Esophagus muscularis mucosa (tissue), 4 donors: Measurements from ENCODE around the gene GNG2. TPM values are rescaled to one million over a fixed set of nuclear protein-coding genes. Genes with fewer than 3 reads are reported as not detected.

Experiments
- DNase-seq: peaks from one replicate; pipeline ENCODE4 v3.0.0-alpha.2; 2017; ENCODE audit errors: extremely low spot score
- H3K27ac ChIP-seq, 4 donors: fragments of 200-600 bp; sonication (generic); replicated peaks in 1 of 4; 1 replicate in 3 of 4; 2 replicates in 1 of 4; pipeline ENCODE4 v1.5.1; 2016 to 2019; ENCODE audit warnings: mild to moderate bottlenecking in 1 of 4
- H3K27me3 ChIP-seq, 4 donors: fragments of 200-600 bp; sonication (generic); one replicate each; pipeline versions ENCODE4 v1.5.1 to v1.6.0; 2016 to 2019
- H3K36me3 ChIP-seq, 4 donors: fragments of 200-600 bp; sonication (generic); one replicate each; pipeline ENCODE4 v1.5.1; 2016 to 2019
- H3K4me1 ChIP-seq, 4 donors: fragments of 200-600 bp; sonication (generic); one replicate each; pipeline ENCODE4 v1.5.1; 2016 to 2019
- H3K4me3 ChIP-seq, 4 donors: fragments of 200-600 bp; sonication (generic); 1 replicate in 2 of 4; 2 replicates in 2 of 4; pipeline ENCODE4 v1.5.1; 2016 to 2019; ENCODE audit warnings: mild to moderate bottlenecking in 4 of 4, moderate library complexity in 1 of 4
- H3K9me3 ChIP-seq, 4 donors: fragments of 200-600 bp; sonication (generic); 1 replicate in 3 of 4; 2 replicates in 1 of 4; pipeline ENCODE4 v1.5.1; 2016 to 2019
- CTCF ChIP-seq, 3 experiments: fragments of 200-600 bp in 2 of 3; fragments of 450-650 bp in 1 of 3; sonication (generic) in 2 of 3; IDR thresholded peaks; one replicate each; pipeline ENCODE4 v1.5.1; 2017 to 2019; ENCODE audit warnings: antibody characterized with exemption in 3 of 3, mild to moderate bottlenecking in 2 of 3, moderate library complexity in 1 of 3
- EP300 ChIP-seq: sonication (generic); formaldehyde crosslinking; IDR thresholded peaks from one replicate; pipeline ENCODE4 v1.6.1; 2017; ENCODE audit warnings: antibody characterized with exemption
- POLR2A ChIP-seq: fragments of 450-650 bp; IDR thresholded peaks from one replicate; pipeline ENCODE4 v1.6.1; 2017; ENCODE audit warnings: antibody characterized with exemption, moderate library complexity, mild to moderate bottlenecking, low read depth
- POLR2AphosphoS5 ChIP-seq, 2 donors: sonication (generic); formaldehyde crosslinking; IDR thresholded peaks; one replicate each; pipeline ENCODE4 v1.6.1; 2017; ENCODE audit warnings: antibody characterized with exemption in 2 of 2
- WGBS: methylation state at CpG from one replicate; pipeline ENCODE4 v1.1.5; 2018; 5-methylcytosine and 5-hydroxymethylcytosine counted together
- intact Hi-C: fragments of 100-400 bp; cut with DNase I; formaldehyde crosslinking; loops from one replicate; pipeline ENCODE4 v1.15.1; 2023
- total RNA-seq, 4 donors: library from RNA; depleted of rRNA; stranded (reverse); fragments of >200 nt; gene quantifications; one replicate each; pipeline versions ENCODE4 v1.1.0 to v1.2.1, GENCODE V29; 2016

GNG2 gene
- total RNA-seq, 4 donors from 2014 or later: 15.7 to 19.9 (median 17.7) TPM

DNA sequence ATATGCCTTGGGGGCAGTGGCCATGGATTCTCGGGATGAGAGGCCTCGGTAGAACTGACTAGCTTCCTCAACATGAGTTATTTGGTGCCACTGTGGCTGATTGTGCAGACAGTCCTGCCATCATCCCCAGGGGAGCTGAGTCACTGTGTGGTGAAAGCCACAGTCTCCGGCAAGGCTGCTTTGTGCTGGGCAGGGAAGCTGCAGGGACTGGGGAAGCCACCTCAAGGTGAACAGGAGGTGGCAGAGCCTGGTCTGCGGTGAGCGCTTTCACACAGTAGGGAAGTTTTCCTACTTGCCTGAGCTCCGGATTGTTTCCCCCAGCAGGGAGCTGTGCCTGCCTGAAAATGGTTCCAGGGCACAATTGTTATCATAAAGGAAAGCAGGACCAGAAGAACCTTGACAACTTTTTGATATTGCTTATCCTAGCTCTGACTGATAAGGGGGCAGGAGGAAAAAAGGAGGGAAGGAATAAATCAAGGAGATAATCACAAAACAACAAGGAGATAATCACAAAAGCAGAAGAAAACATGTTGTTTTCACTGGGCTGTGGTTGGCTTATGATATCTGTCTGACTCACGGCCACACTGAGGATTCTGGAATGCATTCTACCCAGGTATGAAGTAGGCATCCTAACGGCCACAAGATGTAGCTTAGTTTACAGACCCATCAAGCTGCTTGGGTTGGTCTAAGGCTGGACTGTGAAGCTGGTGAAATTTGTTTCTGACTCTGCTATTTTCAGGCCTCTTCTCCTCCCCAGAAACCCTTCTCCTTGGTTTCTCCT lies 32.2 kb upstream of the GNG2 start:
- intact Hi-C loops: no loop called here
- Histone ChIP-seq H3K4me3 (no peak overlapping the region), H3K9me3 (peaks cover 0 to 7% (median 3%) of the 10 kb centered on the region in 4 donors), H3K36me3 (no peaks in the 10 kb centered on the region), H3K27ac (no peak overlapping the region), H3K27me3 (no peaks in the 10 kb centered on the region), H3K4me1 (no peaks in the 10 kb centered on the region)
- WGBS: 60% methylated on average over 8 of the region's 8 CpGs
- TF ChIP-seq EP300 (no peak), CTCF (IDR thresholded peaks at IDR 0.05) (no peak), POLR2A (no peak), POLR2AphosphoS5 (IDR thresholded peaks at IDR 0.05) (no peak)
- DNase-seq: peak; percentile 57

- Histone ChIP-seq H3K36me3 (no peaks in the 10 kb centered on the region), H3K4me1 (peaks cover 0 to 8% (median 6%) of the 10 kb centered on the region in 4 donors), H3K27me3 (no peaks in the 10 kb centered on the region), H3K4me3 (no peak overlapping the region), H3K27ac (no peak overlapping the region), H3K9me3 (peaks cover 0 to 7% (median 3%) of the 10 kb centered on the region in 4 donors)
- 84% methylated on average over 8 of the region's 8 CpGs for WGBS
- no peak for TF ChIP-seq CTCF (IDR thresholded peaks at IDR 0.05)
- no peak for TF ChIP-seq POLR2AphosphoS5 (IDR thresholded peaks at IDR 0.05)
- TF ChIP-seq EP300: no peak
- TF ChIP-seq POLR2A: no peak
- intact Hi-C loops: no loop called here
- DNase-seq: no peak
Observed at GRCh38 chr14:51834240-51834639, 26.2 kb upstream of the GNG2 start.

GRCh38 chr14:51836417-51836816 lies 24.0 kb upstream of the GNG2 start:
- Histone ChIP-seq H3K36me3 (no peaks in the 10 kb centered on the region), H3K27ac (no peak overlapping the region)
- intact Hi-C loops: no loop called here

GRCh38 chr14:51844081-51844881 lies 16.1 kb upstream of the GNG2 start:
- DNase-seq: no peak
- Histone ChIP-seq H3K27ac (no peak overlapping the region), H3K9me3 (no peaks in the 10 kb centered on the region), H3K4me3 (no peak overlapping the region), H3K27me3 (no peaks in the 10 kb centered on the region), H3K36me3 (no peaks in the 10 kb centered on the region), H3K4me1 (no peaks in the 10 kb centered on the region)
- intact Hi-C loops: no loop called here
- TF ChIP-seq POLR2A (no peak), CTCF (IDR thresholded peaks at IDR 0.05) (no peak), EP300 (no peak), POLR2AphosphoS5 (IDR thresholded peaks at IDR 0.05) (no peak)
- WGBS: 89% methylated on average over 6 of the region's 6 CpGs

More at GRCh38 chr14:51836417-51836816, 24.0 kb upstream of the GNG2 start:
- Histone ChIP-seq H3K4me3 (no peak overlapping the region), H3K4me1 (peaks cover 0 to 8% (median 6%) of the 10 kb centered on the region in 4 donors), H3K9me3 (peaks cover 0 to 7% (median 3%) of the 10 kb centered on the region in 4 donors), H3K27me3 (no peaks in the 10 kb centered on the region)
- TF ChIP-seq CTCF (IDR thresholded peaks at IDR 0.05) (no peak), POLR2AphosphoS5 (IDR thresholded peaks at IDR 0.05) (no peak), POLR2A (no peak)
- DNase-seq: no peak
